Cardiac muscle cell (in vitro differentiated cells and primary cell): ENCODE results near the gene VWA3B. TPM values are rescaled to one million over a fixed set of nuclear protein-coding genes. Genes with fewer than 3 reads are reported as not detected.
"Not testable (repeated sequence)": the region's sequence is repeated elsewhere in the genome, so short reads cannot be mapped to it uniquely, and the experiment has no call there.

Source experiments
- DNase-seq, 2 donors: peaks; one replicate each; pipeline versions ENCODE4 v3.0.0 to v3.0.0-alpha.2; 2010 to 2017; ENCODE audit warnings: low read depth in 1 of 2, low spot score in 1 of 2
- H3K27ac ChIP-seq: fragments of 200-600 bp; sonication (generic); 2 replicates; pipeline ENCODE4 v1.5.1; 2016
- H3K27me3 ChIP-seq: fragments of 200-600 bp; sonication (generic); 2 replicates; pipeline ENCODE4 v1.6.0; 2016; ENCODE audit warnings: control low read depth
- H3K36me3 ChIP-seq: fragments of 200-600 bp; sonication (generic); 2 replicates; pipeline ENCODE4 v1.5.1; 2016; ENCODE audit warnings: control low read depth
- H3K4me1 ChIP-seq: fragments of 200-600 bp; sonication (generic); 2 replicates; pipeline ENCODE4 v1.8.1; 2017; ENCODE audit warnings: low read depth, mild to moderate bottlenecking, mixed run types
- H3K4me3 ChIP-seq: fragments of 200-600 bp; sonication (generic); 2 replicates; pipeline ENCODE4 v1.5.1; 2016; ENCODE audit warnings: mild to moderate bottlenecking
- H3K9me3 ChIP-seq: fragments of 200-600 bp; sonication (generic); 2 replicates; pipeline ENCODE4 v1.5.1; 2017; ENCODE audit warnings: low read depth, mild to moderate bottlenecking, control low read depth
- polyA plus RNA-seq: library from polyadenylated mRNA; unstranded; fragments of >200 nt; fragmentation: Nextera tagmentation; extraction: Ambion mirVana; gene quantifications from 2 replicates; pipeline ENCODE4 v1.2.1, GENCODE V29; 2016
- total RNA-seq: library from RNA; depleted of rRNA; stranded (reverse); fragments of >200 nt; gene quantifications from 2 replicates; pipeline ENCODE4 v1.2.3, GENCODE V29; 2016
- TF ChIP-seq, protein P1 (sequence below): IDR thresholded peaks from 2 replicates; pipeline ENCODE4 v1.5.1; 2012; ENCODE audit warnings: low read depth, mild to moderate bottlenecking, low read length

The VWA3B gene
- total and polyA plus RNA-seq, 2 experiments from 2014 or later = 0.09 TPM; not detected in 1

DNA sequence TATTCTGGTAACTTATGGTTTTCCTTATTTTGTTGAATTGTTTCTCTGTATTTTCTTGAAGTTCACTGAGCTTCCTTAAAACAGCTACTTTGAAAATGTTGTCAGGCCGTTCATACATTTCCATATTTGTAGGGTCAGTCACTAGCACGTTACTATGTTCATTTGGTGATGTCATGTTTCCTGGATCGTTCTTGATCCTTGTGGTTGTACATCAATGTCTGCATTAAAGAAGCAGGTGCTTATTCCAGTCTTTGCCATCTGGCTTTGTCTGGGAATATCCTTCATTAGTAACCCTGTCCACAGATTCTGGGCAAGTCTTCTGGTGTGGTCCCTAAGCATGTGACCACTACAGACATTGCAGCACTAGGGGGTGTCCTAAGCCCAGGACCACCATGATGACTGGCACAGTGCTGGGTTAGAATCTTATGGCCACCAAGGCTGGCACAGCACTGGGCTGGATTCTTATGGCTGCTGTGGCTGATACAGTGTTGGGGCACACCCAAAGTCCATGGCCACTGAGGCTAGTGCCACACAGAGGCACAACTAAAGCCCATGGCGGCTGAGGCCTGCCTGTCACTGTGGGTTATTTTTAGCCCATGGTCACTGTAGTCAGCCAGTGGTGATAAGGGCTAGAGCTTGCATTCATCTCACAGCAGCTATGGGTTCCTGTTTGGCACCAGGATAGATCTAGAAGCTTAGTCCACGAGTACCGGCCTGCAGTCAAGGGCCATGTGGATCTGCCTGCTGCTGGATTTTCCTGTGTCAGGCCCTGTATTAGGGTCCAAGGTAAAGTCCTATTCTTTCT, 13.2 kb downstream of the VWA3B start:
- Histone ChIP-seq H3K27ac (no peak overlapping the region), H3K4me3 (no peak overlapping the region), H3K27me3 (no peaks in the 10 kb centered on the region), H3K4me1 (no peaks in the 10 kb centered on the region), H3K9me3 (peaks cover 5% of the 10 kb centered on the region), H3K36me3 (no peaks in the 10 kb centered on the region)
- DNase-seq = no peak
- TF ChIP-seq, protein P1, sequence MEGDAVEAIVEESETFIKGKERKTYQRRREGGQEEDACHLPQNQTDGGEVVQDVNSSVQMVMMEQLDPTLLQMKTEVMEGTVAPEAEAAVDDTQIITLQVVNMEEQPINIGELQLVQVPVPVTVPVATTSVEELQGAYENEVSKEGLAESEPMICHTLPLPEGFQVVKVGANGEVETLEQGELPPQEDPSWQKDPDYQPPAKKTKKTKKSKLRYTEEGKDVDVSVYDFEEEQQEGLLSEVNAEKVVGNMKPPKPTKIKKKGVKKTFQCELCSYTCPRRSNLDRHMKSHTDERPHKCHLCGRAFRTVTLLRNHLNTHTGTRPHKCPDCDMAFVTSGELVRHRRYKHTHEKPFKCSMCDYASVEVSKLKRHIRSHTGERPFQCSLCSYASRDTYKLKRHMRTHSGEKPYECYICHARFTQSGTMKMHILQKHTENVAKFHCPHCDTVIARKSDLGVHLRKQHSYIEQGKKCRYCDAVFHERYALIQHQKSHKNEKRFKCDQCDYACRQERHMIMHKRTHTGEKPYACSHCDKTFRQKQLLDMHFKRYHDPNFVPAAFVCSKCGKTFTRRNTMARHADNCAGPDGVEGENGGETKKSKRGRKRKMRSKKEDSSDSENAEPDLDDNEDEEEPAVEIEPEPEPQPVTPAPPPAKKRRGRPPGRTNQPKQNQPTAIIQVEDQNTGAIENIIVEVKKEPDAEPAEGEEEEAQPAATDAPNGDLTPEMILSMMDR = no peak

DNA sequence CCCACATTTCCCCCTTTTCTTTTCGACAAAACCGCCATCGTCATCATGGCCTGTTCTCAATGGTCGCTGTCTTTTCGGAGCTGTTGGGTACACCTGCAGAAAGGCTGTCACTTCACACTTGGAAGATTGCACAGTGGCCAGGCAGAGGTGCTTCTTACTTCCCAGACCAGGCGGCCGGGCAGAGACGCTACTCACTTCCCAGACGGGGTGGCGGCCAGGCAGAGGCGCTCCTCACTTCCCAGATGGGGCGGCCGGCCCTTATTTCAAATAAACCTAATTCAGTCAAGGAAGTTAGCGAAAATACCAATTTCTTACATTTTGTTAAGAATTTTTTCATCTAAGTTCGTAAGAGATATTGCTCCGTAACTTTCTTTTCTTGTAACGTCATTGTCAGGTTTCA, 15.3 kb downstream of the VWA3B start:
- not testable (repeated sequence) for H3K4me3 ChIP-seq, H3K27me3 ChIP-seq, H3K9me3 ChIP-seq, H3K4me1 ChIP-seq, H3K27ac ChIP-seq, DNase-seq, H3K36me3 ChIP-seq

DNA sequence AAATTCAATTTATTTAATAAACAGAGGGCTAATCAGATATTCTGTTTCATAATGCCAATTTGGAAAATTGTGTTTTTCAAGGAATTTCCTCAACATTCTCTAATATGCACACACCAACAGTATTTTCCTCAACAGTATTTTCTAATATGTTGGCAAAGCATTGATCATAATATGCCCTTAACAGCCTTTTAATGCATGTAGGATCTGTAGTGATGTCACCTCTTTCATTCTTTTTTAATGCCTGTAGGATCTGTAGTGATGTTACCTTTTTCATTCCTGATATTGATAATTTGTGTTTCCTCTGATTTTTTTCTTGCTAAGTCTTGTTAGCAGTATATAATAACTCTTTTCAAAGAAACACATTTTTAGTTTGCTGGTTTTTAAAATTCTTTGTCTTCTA, 15.9 kb downstream of the VWA3B start:
- H3K4me3 ChIP-seq = no peak overlapping the region
- DNase-seq = no peak
- TF ChIP-seq, protein P1 = no peak
- peaks cover 5% of the 10 kb centered on the region for H3K9me3 ChIP-seq
- no peak overlapping the region for H3K27ac ChIP-seq
- H3K4me1 ChIP-seq = no peaks in the 10 kb centered on the region
- H3K36me3 ChIP-seq = no peaks in the 10 kb centered on the region
- no peaks in the 10 kb centered on the region for H3K27me3 ChIP-seq

DNA sequence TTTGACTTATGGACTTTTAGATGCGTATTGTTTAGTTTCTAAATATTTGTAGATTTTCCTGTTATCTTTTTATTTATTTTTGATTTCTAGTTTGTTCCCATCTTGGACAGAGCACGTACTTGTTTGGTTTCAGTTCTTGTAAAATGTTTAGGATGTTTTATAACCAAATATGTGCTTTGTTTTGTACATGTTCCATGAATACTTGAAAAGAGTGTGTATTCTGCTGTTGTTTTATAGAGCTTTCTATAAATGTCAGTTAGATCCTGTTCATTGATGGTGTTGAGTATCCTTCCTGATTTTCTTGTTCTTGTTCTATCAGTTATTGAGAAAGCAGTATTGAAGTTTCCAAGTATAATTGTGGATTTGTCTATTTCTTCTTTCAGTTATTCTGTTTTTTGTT, 21.1 kb downstream of the VWA3B start:
- Histone ChIP-seq H3K9me3 (peaks cover 5% of the 10 kb centered on the region), H3K27ac (no peak overlapping the region), H3K4me3 (no peak overlapping the region), H3K36me3 (no peaks in the 10 kb centered on the region), H3K27me3 (no peaks in the 10 kb centered on the region), H3K4me1 (no peaks in the 10 kb centered on the region)
- TF ChIP-seq, protein P1 = no peak
- no peak for DNase-seq

DNA sequence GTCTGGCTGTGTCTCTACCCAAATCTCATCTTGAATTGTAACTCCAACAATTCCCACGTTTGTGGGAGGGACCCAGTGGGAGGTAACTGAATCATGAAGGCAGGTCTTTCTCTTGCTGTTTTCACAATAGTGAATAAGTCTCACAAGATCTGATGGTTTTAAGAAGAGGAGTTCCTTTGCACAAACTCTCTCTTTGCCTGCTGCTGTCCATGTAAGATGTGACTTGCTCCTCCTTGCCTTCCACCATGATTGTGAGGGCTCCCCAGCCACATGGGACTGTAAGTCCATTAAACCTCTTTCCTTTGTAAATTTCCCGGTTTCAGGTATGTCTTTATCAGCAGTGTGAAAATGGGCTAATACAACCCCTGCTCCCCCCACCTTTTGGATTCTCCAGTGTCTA, 23.8 kb downstream of the VWA3B start:
- Histone ChIP-seq H3K36me3 (no peaks in the 10 kb centered on the region), H3K4me1 (no peaks in the 10 kb centered on the region), H3K9me3 (no peaks in the 10 kb centered on the region), H3K4me3 (no peak overlapping the region), H3K27me3 (no peaks in the 10 kb centered on the region), H3K27ac (no peak overlapping the region)
- DNase-seq = no peak
- TF ChIP-seq, protein P1 = no peak

DNA sequence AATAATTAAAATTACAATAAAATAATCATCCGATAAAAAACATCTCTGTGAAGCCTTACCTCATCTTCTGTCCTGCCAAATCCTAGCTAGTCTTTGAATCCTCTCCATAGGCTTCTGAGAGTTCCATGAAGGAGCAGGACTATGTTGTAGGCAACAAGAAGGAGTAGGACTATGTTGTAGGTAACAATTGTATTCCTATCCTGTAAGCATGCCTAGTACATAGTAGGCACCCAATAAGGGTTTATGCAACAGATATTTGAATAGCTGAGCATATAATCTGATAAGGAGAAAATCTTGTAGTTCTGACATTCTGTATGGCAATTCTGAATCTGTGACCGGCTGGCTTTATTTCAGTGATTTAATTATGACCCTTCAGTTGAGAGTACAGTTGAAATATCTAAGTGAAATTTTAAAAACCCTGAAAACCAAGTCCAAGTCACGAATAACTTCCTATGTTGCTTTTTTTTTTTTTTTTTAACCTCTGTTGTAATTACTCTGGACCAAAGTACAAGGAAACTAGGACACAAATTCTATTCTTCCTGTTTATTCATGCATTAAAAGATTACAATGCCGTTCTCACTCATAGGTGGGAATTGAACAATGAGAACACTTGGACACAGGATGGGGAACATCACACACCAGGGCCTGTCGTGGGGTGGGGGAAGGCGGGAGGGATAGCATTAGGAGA, 27.8 kb downstream of the VWA3B start:
- no peaks in the 10 kb centered on the region for H3K27me3 ChIP-seq
- H3K36me3 ChIP-seq = no peaks in the 10 kb centered on the region
- TF ChIP-seq, protein P1 = no peak

More for the DNA sequence above, 27.8 kb downstream of the VWA3B start:
- Histone ChIP-seq H3K9me3 (no peaks in the 10 kb centered on the region), H3K4me3 (no peak overlapping the region), H3K4me1 (no peaks in the 10 kb centered on the region), H3K27ac (no peak overlapping the region)
- DNase-seq = no peak
